Measurements from ENCODE around the gene FBXO21. TPM values are rescaled to one million over a fixed set of nuclear protein-coding genes. Genes with fewer than 3 reads are reported as not detected.

FBXO21 gene
- total RNA-seq, 1 experiment from 2014 or later, result 37.8 TPM

- CTCF ChIA-PET, result no interaction called here
- in situ Hi-C loops (cut with HindIII; ENCODE audit: low pct_unique_long_range_greater_than_20kb, low sequenced_read_pairs), result no loop called here
Measured at GRCh38 chr12:117165342-117165741, 24.9 kb downstream of the FBXO21 start.

GRCh38 chr12:117162633-117163032, 27.6 kb downstream of the FBXO21 start:
- Histone ChIP-seq H3K36me3 (ENCODE audit: control insufficient read depth, insufficient read depth, low read length) (peaks cover 10% of the 10 kb centered on the region; the same call in 1 of the 2 replicates), H3K27ac (ENCODE audit: low read length) (no peak overlapping the region), H3K27me3 (ENCODE audit: control insufficient read depth, insufficient read depth, low read length) (no peaks in the 10 kb centered on the region), H3K4me3 (ENCODE audit: low read depth in 2 of 2, low read length in 2 of 2) (no peak overlapping the region), H3K9me3 (ENCODE audit: control insufficient read depth, insufficient read depth, low read depth, low read length) (no peaks in the 10 kb centered on the region), H3K4me1 (ENCODE audit: control insufficient read depth, insufficient read depth, low read length) (no peaks in the 10 kb centered on the region)
- TF ChIP-seq TCF7L2 (IDR thresholded peaks at IDR 0.05; ENCODE audit: low read depth, low read length) (no peak), REST (IDR thresholded peaks at IDR 0.05; ENCODE audit: insufficient read depth in 1 of 2, low read depth in 2 of 2, low read length in 1 of 2) (no peak), SIN3A (IDR thresholded peaks at IDR 0.05; ENCODE audit: borderline replicate concordance, insufficient read depth, low read depth, low read length) (no peak), POLR2AphosphoS5 (IDR thresholded peaks at IDR 0.05; ENCODE audit: low read depth, low read length) (no peak), CTCF (IDR thresholded peaks at IDR 0.05) (no peak)
- POLR2A ChIA-PET, result no interaction called here
- ATAC-seq, result no peak
- intact Hi-C loops (cut with micrococcal nuclease; ENCODE audit: unreplicated experiment), result no loop called here
- in situ Hi-C loops (cut with HindIII; ENCODE audit: low pct_unique_long_range_greater_than_20kb, low sequenced_read_pairs), result no loop called here
- BruUV-seq (replicated peaks), result no TSS peak
- CTCF ChIA-PET, result no interaction called here
- DNase-seq (ENCODE audit: low read depth, low spot score), result no peak

More at GRCh38 chr12:117165342-117165741, 24.9 kb downstream of the FBXO21 start:
- Histone ChIP-seq H3K9me3 (ENCODE audit: control insufficient read depth, insufficient read depth, low read depth, low read length) (no peaks in the 10 kb centered on the region), H3K27ac (ENCODE audit: low read length) (no peak overlapping the region), H3K4me1 (ENCODE audit: control insufficient read depth, insufficient read depth, low read length) (no peaks in the 10 kb centered on the region), H3K4me3 (ENCODE audit: low read depth in 2 of 2, low read length in 2 of 2) (no peak overlapping the region), H3K27me3 (ENCODE audit: control insufficient read depth, insufficient read depth, low read length) (no peaks in the 10 kb centered on the region), H3K36me3 (ENCODE audit: control insufficient read depth, insufficient read depth, low read length) (peaks cover 10% of the 10 kb centered on the region; the same call in 1 of the 2 replicates)
- no TSS peak for BruUV-seq (replicated peaks)
- POLR2A ChIA-PET, result no interaction called here
- intact Hi-C loops (cut with micrococcal nuclease; ENCODE audit: unreplicated experiment), result no loop called here
- no peak for ATAC-seq
- no peak for TF ChIP-seq REST (IDR thresholded peaks at IDR 0.05; ENCODE audit: insufficient read depth in 1 of 2, low read depth in 2 of 2, low read length in 1 of 2)
- TF ChIP-seq CTCF (IDR thresholded peaks at IDR 0.05), result no peak
- no peak for DNase-seq (ENCODE audit: low read depth, low spot score)
